ENCODE data around the gene PNMA6F.

DNA sequence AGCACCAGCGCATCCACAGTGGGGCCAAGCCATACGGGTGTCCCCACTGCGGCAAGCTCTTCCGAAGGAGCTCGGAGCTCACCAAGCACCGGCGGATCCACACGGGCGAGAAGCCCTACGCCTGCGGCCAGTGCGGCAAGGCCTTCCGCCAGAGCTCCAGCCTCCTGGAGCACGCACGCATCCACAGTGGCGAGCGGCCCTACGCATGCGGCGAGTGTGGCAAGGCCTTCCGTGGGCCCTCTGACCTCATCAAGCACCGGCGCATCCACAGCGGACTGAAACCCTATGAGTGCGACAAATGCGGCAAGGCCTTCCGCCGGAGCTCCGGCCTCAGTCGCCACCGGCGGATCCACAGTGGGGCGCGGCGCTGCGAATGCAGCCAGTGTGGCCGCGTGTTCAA lies 26.0 kb upstream of the PNMA6F start:
- TF ChIP-seq, protein P1, sequence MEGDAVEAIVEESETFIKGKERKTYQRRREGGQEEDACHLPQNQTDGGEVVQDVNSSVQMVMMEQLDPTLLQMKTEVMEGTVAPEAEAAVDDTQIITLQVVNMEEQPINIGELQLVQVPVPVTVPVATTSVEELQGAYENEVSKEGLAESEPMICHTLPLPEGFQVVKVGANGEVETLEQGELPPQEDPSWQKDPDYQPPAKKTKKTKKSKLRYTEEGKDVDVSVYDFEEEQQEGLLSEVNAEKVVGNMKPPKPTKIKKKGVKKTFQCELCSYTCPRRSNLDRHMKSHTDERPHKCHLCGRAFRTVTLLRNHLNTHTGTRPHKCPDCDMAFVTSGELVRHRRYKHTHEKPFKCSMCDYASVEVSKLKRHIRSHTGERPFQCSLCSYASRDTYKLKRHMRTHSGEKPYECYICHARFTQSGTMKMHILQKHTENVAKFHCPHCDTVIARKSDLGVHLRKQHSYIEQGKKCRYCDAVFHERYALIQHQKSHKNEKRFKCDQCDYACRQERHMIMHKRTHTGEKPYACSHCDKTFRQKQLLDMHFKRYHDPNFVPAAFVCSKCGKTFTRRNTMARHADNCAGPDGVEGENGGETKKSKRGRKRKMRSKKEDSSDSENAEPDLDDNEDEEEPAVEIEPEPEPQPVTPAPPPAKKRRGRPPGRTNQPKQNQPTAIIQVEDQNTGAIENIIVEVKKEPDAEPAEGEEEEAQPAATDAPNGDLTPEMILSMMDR (IDR thresholded peaks at IDR 0.05; ENCODE audit: control extremely low read depth in 1 of 3, insufficient read depth in 1 of 3, low read depth in 1 of 3, low read length in 3 of 3): no peak
- no peak for TF ChIP-seq NRF1 (IDR thresholded peaks at IDR 0.05; ENCODE audit: low read depth, low read length)
- TF ChIP-seq KDM5A (IDR thresholded peaks at IDR 0.05; ENCODE audit: low read length): no peak
- no peak for TF ChIP-seq POLR2A (IDR thresholded peaks at IDR 0.05; ENCODE audit: control extremely low read depth in 1 of 2, low read depth in 2 of 2, low read length in 2 of 2)
- TF ChIP-seq ASH2L (IDR thresholded peaks at IDR 0.05; ENCODE audit: low read length): no peak
- no peak for TF ChIP-seq TAF1 (IDR thresholded peaks at IDR 0.05; ENCODE audit: low read depth, low read length)
- TF ChIP-seq SIRT6 (IDR thresholded peaks at IDR 0.05; ENCODE audit: low read length): no peak
- TF ChIP-seq TCF12 (IDR thresholded peaks at IDR 0.05; ENCODE audit: low read depth, low read length): no peak
- no peak for TF ChIP-seq JUN (IDR thresholded peaks at IDR 0.05; ENCODE audit: low read depth, low read length)
- no peak for TF ChIP-seq YY1 (IDR thresholded peaks at IDR 0.05; ENCODE audit: low read depth, low read length)
- no peak for TF ChIP-seq SIN3A (conservative IDR thresholded peaks at IDR 0.05 in 1 of 2, IDR thresholded peaks at IDR 0.05 in 1 of 2; ENCODE audit: low read depth in 1 of 2, low read length in 2 of 2)
- TF ChIP-seq CEBPB (IDR thresholded peaks at IDR 0.05; ENCODE audit: low read depth, low read length): no peak

Data from H1 (cell line).